WTC11 (cell line): Measurements from ENCODE around the gene ACOXL. TPM values are rescaled to one million over a fixed set of nuclear protein-coding genes. Genes with fewer than 3 reads are reported as not detected.

Experiments used
- ATAC-seq: fragments of 200-7000 bp; cut with Tn5 transposase; 2 replicates; pipeline ENCODE4 v1.10.0; 2021; ENCODE audit warnings: mild to moderate bottlenecking, moderate library complexity
- CTCF ChIA-PET: fragments of 300-600 bp; sonication (Branson Sonifier 250); formaldehyde crosslinking; loops from one replicate; lab custom pipeline; 2021; ENCODE audit warnings: antibody characterized with exemption; lab: Charles Lee
- POLR2A ChIA-PET: fragments of 350-600 bp; sonication (Branson Sonifier 250); formaldehyde crosslinking; loops from one replicate; lab custom pipeline; 2021; ENCODE audit warnings: antibody characterized with exemption; lab: Charles Lee
- DNase-seq: peaks from one replicate; pipeline ENCODE4 v3.0.0; 2021; ENCODE audit warnings: low spot score
- H3K27ac Mint-ChIP-seq: 2 replicates; pipeline ENCODE4 v1.8.0; 2021; ENCODE audit warnings: mixed read lengths
- H3K27me3 Mint-ChIP-seq: 2 replicates; pipeline ENCODE4 v1.8.0; 2021; ENCODE audit warnings: low read depth, mild to moderate bottlenecking, moderate library complexity, mixed read lengths
- H3K36me3 Mint-ChIP-seq: 2 replicates; pipeline ENCODE4 v1.8.0; 2021; ENCODE audit warnings: mixed read lengths
- H3K4me1 Mint-ChIP-seq: 2 replicates; pipeline ENCODE4 v1.8.0; 2022; ENCODE audit warnings: mixed read lengths
- H3K4me3 Mint-ChIP-seq: 2 replicates; pipeline ENCODE4 v1.8.0; 2021; ENCODE audit warnings: mild to moderate bottlenecking, moderate library complexity, mixed read lengths
- H3K9me3 Mint-ChIP-seq: 2 replicates; pipeline ENCODE4 v1.8.0; 2021; ENCODE audit warnings: mixed read lengths
- CBFB ChIP-seq: sonication (generic); formaldehyde crosslinking; IDR thresholded peaks from 2 replicates; pipeline ENCODE4 v1.8.1; 2022; ENCODE audit warnings: mild to moderate bottlenecking, low read depth, missing genetic modification reagents
- ETV6 ChIP-seq: sonication (generic); formaldehyde crosslinking; IDR thresholded peaks from 2 replicates; pipeline ENCODE4 v1.8.1; 2022; ENCODE audit warnings: mild to moderate bottlenecking, missing genetic modification reagents
- GRHL2 ChIP-seq: fragments of 250-450 bp; sonication (Bioruptor Pico); IDR thresholded peaks from 2 replicates; pipeline ENCODE4 v1.8.0; 2022; ENCODE audit warnings: mild to moderate bottlenecking, moderate library complexity; ENCODE audit not compliant: insufficient replicate concordance, severe bottlenecking
- GTF2I ChIP-seq: fragments of 250-450 bp; sonication (Bioruptor Pico); conservative IDR thresholded peaks from 2 replicates; pipeline ENCODE4 v1.4.0; 2021; ENCODE audit warnings: mild to moderate bottlenecking
- IRF2 ChIP-seq: sonication (generic); formaldehyde crosslinking; IDR thresholded peaks from 2 replicates; pipeline ENCODE4 v1.8.0; 2022; ENCODE audit warnings: low read depth, missing genetic modification reagents, borderline replicate concordance
- KAT7 ChIP-seq: sonication (generic); formaldehyde crosslinking; IDR thresholded peaks from 2 replicates; pipeline ENCODE4 v1.8.1; 2023; ENCODE audit warnings: missing genetic modification reagents, mild to moderate bottlenecking, borderline replicate concordance
- NR3C1 ChIP-seq: sonication (generic); formaldehyde crosslinking; conservative IDR thresholded peaks from 2 replicates; pipeline ENCODE4 v1.8.1; 2023; ENCODE audit warnings: low read depth, mild to moderate bottlenecking, missing genetic modification reagents
- PRRX2 ChIP-seq: fragments of 250-450 bp; sonication (Bioruptor Pico); IDR thresholded peaks from 2 replicates; pipeline ENCODE4 v1.8.0; 2021; ENCODE audit warnings: mild to moderate bottlenecking
- total RNA-seq: library from RNA; stranded (reverse); gene quantifications from 3 replicates; pipeline ENCODE4 v1.2.3, GENCODE V29; 2021
- TF ChIP-seq, protein P1 (sequence below): sonication (generic); formaldehyde crosslinking; IDR thresholded peaks from 2 replicates; pipeline ENCODE4 v1.8.1; 2023; ENCODE audit warnings: mild to moderate bottlenecking, missing genetic modification reagents
- TF ChIP-seq, protein P2 (sequence below): sonication (generic); formaldehyde crosslinking; IDR thresholded peaks from 2 replicates; pipeline ENCODE4 v1.8.0; 2022; ENCODE audit warnings: mild to moderate bottlenecking, missing genetic modification reagents
- TF ChIP-seq, protein P3 (sequence below): fragments of 250-450 bp; sonication (Bioruptor Pico); IDR thresholded peaks from 2 replicates; pipeline ENCODE4 v1.9.0; 2021; ENCODE audit warnings: mild to moderate bottlenecking, borderline replicate concordance
- TF ChIP-seq, protein P4 (sequence below): sonication (generic); formaldehyde crosslinking; IDR thresholded peaks from 2 replicates; pipeline ENCODE4 v1.8.1; 2023; ENCODE audit warnings: mild to moderate bottlenecking, missing genetic modification reagents, borderline replicate concordance
- TF ChIP-seq, protein P5 (sequence below): sonication (generic); formaldehyde crosslinking; IDR thresholded peaks from 2 replicates; pipeline ENCODE4 v1.8.1; 2023; ENCODE audit warnings: mild to moderate bottlenecking, missing genetic modification reagents, moderate library complexity
- TF ChIP-seq, protein P6 (sequence below): sonication (generic); formaldehyde crosslinking; IDR thresholded peaks from 2 replicates; pipeline ENCODE4 v1.8.0; 2023; ENCODE audit warnings: mild to moderate bottlenecking, missing genetic modification reagents
- TF ChIP-seq, protein P7 (sequence below): fragments of 250-450 bp; sonication (Bioruptor Pico); IDR thresholded peaks from 2 replicates; pipeline ENCODE4 v2.1.2; 2022; ENCODE audit warnings: mild to moderate bottlenecking, moderate library complexity

The ACOXL gene
- total RNA-seq, 1 experiment from 2014 or later: 14.9 TPM

DNA sequence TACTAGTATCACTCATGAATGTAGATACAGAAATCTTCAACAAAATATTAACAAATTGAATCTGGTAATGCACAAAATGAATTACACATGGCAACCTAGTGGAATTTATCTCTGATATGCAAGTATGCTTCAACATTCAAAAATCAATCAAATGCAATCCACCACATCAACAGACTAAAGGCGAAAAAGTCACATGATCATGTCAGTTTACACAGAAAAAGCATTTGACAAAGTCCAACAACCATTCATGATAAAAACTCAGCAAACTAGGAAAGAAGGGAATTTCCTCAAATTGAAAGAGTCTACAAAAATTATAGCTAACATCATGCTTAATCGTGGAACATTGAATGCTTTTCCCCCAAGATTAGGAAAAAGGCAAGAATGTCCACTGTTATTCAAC lies 237.8 kb downstream of the ACOXL start (continued):
- TF ChIP-seq, protein P1, sequence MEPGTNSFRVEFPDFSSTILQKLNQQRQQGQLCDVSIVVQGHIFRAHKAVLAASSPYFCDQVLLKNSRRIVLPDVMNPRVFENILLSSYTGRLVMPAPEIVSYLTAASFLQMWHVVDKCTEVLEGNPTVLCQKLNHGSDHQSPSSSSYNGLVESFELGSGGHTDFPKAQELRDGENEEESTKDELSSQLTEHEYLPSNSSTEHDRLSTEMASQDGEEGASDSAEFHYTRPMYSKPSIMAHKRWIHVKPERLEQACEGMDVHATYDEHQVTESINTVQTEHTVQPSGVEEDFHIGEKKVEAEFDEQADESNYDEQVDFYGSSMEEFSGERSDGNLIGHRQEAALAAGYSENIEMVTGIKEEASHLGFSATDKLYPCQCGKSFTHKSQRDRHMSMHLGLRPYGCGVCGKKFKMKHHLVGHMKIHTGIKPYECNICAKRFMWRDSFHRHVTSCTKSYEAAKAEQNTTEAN (CRISPR knock-in tag): no peak
- TF ChIP-seq GRHL2: no peak
- TF ChIP-seq KAT7 (CRISPR knock-in tag): no peak
- TF ChIP-seq NR3C1 (CRISPR knock-in tag): no peak
- TF ChIP-seq, protein P2, sequence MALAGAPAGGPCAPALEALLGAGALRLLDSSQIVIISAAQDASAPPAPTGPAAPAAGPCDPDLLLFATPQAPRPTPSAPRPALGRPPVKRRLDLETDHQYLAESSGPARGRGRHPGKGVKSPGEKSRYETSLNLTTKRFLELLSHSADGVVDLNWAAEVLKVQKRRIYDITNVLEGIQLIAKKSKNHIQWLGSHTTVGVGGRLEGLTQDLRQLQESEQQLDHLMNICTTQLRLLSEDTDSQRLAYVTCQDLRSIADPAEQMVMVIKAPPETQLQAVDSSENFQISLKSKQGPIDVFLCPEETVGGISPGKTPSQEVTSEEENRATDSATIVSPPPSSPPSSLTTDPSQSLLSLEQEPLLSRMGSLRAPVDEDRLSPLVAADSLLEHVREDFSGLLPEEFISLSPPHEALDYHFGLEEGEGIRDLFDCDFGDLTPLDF (CRISPR knock-in tag): no peak
- TF ChIP-seq ETV6 (CRISPR knock-in tag): no peak
- TF ChIP-seq, protein P3, sequence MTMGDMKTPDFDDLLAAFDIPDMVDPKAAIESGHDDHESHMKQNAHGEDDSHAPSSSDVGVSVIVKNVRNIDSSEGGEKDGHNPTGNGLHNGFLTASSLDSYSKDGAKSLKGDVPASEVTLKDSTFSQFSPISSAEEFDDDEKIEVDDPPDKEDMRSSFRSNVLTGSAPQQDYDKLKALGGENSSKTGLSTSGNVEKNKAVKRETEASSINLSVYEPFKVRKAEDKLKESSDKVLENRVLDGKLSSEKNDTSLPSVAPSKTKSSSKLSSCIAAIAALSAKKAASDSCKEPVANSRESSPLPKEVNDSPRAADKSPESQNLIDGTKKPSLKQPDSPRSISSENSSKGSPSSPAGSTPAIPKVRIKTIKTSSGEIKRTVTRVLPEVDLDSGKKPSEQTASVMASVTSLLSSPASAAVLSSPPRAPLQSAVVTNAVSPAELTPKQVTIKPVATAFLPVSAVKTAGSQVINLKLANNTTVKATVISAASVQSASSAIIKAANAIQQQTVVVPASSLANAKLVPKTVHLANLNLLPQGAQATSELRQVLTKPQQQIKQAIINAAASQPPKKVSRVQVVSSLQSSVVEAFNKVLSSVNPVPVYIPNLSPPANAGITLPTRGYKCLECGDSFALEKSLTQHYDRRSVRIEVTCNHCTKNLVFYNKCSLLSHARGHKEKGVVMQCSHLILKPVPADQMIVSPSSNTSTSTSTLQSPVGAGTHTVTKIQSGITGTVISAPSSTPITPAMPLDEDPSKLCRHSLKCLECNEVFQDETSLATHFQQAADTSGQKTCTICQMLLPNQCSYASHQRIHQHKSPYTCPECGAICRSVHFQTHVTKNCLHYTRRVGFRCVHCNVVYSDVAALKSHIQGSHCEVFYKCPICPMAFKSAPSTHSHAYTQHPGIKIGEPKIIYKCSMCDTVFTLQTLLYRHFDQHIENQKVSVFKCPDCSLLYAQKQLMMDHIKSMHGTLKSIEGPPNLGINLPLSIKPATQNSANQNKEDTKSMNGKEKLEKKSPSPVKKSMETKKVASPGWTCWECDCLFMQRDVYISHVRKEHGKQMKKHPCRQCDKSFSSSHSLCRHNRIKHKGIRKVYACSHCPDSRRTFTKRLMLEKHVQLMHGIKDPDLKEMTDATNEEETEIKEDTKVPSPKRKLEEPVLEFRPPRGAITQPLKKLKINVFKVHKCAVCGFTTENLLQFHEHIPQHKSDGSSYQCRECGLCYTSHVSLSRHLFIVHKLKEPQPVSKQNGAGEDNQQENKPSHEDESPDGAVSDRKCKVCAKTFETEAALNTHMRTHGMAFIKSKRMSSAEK (CRISPR knock-in tag): no peak
- TF ChIP-seq, protein P4, sequence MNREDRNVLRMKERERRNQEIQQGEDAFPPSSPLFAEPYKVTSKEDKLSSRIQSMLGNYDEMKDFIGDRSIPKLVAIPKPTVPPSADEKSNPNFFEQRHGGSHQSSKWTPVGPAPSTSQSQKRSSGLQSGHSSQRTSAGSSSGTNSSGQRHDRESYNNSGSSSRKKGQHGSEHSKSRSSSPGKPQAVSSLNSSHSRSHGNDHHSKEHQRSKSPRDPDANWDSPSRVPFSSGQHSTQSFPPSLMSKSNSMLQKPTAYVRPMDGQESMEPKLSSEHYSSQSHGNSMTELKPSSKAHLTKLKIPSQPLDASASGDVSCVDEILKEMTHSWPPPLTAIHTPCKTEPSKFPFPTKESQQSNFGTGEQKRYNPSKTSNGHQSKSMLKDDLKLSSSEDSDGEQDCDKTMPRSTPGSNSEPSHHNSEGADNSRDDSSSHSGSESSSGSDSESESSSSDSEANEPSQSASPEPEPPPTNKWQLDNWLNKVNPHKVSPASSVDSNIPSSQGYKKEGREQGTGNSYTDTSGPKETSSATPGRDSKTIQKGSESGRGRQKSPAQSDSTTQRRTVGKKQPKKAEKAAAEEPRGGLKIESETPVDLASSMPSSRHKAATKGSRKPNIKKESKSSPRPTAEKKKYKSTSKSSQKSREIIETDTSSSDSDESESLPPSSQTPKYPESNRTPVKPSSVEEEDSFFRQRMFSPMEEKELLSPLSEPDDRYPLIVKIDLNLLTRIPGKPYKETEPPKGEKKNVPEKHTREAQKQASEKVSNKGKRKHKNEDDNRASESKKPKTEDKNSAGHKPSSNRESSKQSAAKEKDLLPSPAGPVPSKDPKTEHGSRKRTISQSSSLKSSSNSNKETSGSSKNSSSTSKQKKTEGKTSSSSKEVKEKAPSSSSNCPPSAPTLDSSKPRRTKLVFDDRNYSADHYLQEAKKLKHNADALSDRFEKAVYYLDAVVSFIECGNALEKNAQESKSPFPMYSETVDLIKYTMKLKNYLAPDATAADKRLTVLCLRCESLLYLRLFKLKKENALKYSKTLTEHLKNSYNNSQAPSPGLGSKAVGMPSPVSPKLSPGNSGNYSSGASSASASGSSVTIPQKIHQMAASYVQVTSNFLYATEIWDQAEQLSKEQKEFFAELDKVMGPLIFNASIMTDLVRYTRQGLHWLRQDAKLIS: no peak
- no peak for TF ChIP-seq PRRX2 (CRISPR knock-in tag)
- no peak for TF ChIP-seq GTF2I (CRISPR knock-in tag)
- TF ChIP-seq, protein P5, sequence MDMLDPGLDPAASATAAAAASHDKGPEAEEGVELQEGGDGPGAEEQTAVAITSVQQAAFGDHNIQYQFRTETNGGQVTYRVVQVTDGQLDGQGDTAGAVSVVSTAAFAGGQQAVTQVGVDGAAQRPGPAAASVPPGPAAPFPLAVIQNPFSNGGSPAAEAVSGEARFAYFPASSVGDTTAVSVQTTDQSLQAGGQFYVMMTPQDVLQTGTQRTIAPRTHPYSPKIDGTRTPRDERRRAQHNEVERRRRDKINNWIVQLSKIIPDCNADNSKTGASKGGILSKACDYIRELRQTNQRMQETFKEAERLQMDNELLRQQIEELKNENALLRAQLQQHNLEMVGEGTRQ (CRISPR knock-in tag): no peak
- TF ChIP-seq, protein P6, sequence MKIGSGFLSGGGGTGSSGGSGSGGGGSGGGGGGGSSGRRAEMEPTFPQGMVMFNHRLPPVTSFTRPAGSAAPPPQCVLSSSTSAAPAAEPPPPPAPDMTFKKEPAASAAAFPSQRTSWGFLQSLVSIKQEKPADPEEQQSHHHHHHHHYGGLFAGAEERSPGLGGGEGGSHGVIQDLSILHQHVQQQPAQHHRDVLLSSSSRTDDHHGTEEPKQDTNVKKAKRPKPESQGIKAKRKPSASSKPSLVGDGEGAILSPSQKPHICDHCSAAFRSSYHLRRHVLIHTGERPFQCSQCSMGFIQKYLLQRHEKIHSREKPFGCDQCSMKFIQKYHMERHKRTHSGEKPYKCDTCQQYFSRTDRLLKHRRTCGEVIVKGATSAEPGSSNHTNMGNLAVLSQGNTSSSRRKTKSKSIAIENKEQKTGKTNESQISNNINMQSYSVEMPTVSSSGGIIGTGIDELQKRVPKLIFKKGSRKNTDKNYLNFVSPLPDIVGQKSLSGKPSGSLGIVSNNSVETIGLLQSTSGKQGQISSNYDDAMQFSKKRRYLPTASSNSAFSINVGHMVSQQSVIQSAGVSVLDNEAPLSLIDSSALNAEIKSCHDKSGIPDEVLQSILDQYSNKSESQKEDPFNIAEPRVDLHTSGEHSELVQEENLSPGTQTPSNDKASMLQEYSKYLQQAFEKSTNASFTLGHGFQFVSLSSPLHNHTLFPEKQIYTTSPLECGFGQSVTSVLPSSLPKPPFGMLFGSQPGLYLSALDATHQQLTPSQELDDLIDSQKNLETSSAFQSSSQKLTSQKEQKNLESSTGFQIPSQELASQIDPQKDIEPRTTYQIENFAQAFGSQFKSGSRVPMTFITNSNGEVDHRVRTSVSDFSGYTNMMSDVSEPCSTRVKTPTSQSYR: no peak

DNA sequence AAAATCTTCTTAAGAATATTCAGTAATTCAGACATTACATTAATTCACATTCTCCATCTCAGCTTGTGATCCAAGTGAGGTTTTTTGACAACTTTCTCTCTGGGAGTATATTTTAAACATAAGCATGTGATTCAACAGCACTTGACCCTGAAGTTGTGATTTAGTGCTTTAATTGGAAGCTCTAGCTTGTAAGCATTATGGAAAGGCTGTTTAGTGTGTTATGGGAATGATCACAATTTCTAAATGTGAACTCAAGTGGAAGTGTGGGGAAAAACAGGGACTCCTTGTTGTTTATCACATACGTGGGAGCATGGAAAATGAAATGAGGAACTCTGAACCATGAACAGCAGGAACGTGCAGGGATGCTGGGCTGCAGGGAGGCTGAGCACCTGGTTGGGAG lies 239.4 kb downstream of the ACOXL start:
- Mint-ChIP-seq H3K27me3 (no peaks in the 10 kb centered on the region), H3K36me3 (peaks cover 19% of the 10 kb centered on the region), H3K9me3 (peaks cover 29% of the 10 kb centered on the region), H3K27ac (no peak overlapping the region), H3K4me3 (no peak overlapping the region), H3K4me1 (no peaks in the 10 kb centered on the region; the same call in 1 of the 2 replicates)
- TF ChIP-seq, protein P3 (CRISPR knock-in tag): no peak
- TF ChIP-seq IRF2 (CRISPR knock-in tag) (no peak), CBFB (CRISPR knock-in tag) (no peak)
- TF ChIP-seq, protein P7, sequence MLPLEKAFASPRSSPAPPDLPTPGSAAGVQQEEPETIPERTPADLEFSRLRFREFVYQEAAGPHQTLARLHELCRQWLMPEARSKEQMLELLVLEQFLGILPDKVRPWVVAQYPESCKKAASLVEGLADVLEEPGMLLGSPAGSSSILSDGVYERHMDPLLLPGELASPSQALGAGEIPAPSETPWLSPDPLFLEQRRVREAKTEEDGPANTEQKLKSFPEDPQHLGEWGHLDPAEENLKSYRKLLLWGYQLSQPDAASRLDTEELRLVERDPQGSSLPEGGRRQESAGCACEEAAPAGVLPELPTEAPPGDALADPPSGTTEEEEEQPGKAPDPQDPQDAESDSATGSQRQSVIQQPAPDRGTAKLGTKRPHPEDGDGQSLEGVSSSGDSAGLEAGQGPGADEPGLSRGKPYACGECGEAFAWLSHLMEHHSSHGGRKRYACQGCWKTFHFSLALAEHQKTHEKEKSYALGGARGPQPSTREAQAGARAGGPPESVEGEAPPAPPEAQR (CRISPR knock-in tag): no peak
- CTCF ChIA-PET: no interaction called here
- ATAC-seq (no peak), DNase-seq (no peak)
- POLR2A ChIA-PET: no interaction called here
